ENCODE measurements around the gene FADS1. TPM values are rescaled to one million over a fixed set of nuclear protein-coding genes. Genes with fewer than 3 reads are reported as not detected.
A peak's percentile ranks its signal among the peaks of the same experiment; 100 is the strongest.

FADS1 gene
- total RNA-seq, 4 donors from 2014 or later: 4.9 to 9.9 (median 6.7) TPM

DNA sequence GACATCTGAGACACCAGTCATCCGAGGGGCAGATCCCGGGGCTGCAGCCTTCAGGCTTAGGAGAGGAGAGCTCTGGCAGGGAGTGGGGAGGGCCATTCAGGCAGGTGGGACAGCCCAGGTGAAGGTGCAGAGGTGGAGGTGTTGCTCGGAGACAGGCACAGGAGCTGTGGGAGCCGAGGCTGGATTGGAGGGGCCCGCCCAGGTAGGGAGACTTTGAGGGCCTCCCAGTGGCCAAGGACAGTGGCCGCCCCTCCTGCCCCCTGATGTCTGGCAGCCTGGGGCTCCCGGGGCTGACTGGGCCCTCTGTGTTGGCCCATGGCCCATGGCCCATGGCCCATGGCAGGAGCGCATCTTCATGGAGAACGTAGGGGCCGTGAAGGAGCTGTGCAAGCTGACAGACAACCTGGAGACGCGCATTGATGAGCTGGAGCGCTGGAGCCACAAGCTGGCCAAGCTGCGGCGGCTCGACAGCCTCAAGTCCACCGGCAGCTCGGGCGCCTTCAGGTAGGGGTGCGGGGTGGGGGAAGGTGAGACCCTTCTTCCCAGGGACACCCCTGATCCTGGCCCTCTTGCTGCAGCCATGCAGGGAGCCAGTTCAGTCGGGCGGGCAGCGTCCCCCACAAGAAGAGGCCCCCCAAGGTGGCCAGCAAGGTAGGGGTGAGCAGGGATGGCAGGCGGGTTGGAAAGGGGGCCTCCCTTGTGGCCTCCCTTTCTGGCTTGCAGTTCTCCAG lies 37.7 kb downstream of the FADS1 start:
- no peak for TF ChIP-seq POLR2A (IDR thresholded peaks at IDR 0.05)
- TF ChIP-seq, protein P1, sequence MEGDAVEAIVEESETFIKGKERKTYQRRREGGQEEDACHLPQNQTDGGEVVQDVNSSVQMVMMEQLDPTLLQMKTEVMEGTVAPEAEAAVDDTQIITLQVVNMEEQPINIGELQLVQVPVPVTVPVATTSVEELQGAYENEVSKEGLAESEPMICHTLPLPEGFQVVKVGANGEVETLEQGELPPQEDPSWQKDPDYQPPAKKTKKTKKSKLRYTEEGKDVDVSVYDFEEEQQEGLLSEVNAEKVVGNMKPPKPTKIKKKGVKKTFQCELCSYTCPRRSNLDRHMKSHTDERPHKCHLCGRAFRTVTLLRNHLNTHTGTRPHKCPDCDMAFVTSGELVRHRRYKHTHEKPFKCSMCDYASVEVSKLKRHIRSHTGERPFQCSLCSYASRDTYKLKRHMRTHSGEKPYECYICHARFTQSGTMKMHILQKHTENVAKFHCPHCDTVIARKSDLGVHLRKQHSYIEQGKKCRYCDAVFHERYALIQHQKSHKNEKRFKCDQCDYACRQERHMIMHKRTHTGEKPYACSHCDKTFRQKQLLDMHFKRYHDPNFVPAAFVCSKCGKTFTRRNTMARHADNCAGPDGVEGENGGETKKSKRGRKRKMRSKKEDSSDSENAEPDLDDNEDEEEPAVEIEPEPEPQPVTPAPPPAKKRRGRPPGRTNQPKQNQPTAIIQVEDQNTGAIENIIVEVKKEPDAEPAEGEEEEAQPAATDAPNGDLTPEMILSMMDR (IDR thresholded peaks at IDR 0.05): no peak
- no peak for DNase-seq
- no peaks in the 10 kb centered on the region for H3K9me3 ChIP-seq
- peaks cover 0 to 6% (median 0%) of the 10 kb centered on the region in 4 donors for H3K4me1 ChIP-seq
- no peak overlapping the region for H3K4me3 ChIP-seq
- peaks cover 0 to 48% (median 0%) of the 10 kb centered on the region in 3 donors for H3K36me3 ChIP-seq
- no peaks in the 10 kb centered on the region for H3K27me3 ChIP-seq
- no peak overlapping the region for H3K27ac ChIP-seq

DNA sequence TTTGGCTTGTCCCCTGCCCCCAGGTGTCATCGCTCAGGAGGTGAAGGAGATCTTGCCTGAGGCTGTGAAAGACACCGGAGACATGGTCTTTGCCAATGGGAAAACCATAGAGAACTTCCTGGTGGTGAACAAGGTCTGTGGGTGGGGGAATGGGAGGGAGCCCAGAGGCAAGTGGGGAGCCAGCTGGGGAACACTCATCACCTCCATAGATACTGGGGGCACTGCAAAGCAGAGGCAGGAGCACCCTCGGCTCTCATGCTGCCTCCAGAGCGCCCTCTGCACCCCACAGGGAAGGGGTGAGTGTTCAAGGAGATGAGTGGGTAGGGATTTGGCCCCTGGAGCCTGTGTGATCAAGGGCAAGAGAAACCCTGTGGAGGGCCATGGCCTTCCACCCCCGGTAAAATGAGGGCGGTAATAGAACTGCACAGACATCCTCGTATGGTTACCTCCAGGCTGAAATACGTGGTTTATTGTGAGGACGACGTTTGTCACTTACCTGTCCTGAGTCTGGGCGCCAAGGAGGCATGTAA lies 38.4 kb downstream of the FADS1 start:
- no peak overlapping the region for H3K4me3 ChIP-seq
- DNase-seq: no peak
- no peak for TF ChIP-seq POLR2A (IDR thresholded peaks at IDR 0.05)
- TF ChIP-seq, protein P1 (IDR thresholded peaks at IDR 0.05): no peak
- no peaks in the 10 kb centered on the region for H3K27me3 ChIP-seq
- H3K9me3 ChIP-seq: no peaks in the 10 kb centered on the region
- H3K4me1 ChIP-seq: peaks cover 0 to 6% (median 0%) of the 10 kb centered on the region in 4 donors
- H3K36me3 ChIP-seq: peaks cover 0 to 42% (median 0%) of the 10 kb centered on the region in 3 donors
- no peak overlapping the region for H3K27ac ChIP-seq

DNA sequence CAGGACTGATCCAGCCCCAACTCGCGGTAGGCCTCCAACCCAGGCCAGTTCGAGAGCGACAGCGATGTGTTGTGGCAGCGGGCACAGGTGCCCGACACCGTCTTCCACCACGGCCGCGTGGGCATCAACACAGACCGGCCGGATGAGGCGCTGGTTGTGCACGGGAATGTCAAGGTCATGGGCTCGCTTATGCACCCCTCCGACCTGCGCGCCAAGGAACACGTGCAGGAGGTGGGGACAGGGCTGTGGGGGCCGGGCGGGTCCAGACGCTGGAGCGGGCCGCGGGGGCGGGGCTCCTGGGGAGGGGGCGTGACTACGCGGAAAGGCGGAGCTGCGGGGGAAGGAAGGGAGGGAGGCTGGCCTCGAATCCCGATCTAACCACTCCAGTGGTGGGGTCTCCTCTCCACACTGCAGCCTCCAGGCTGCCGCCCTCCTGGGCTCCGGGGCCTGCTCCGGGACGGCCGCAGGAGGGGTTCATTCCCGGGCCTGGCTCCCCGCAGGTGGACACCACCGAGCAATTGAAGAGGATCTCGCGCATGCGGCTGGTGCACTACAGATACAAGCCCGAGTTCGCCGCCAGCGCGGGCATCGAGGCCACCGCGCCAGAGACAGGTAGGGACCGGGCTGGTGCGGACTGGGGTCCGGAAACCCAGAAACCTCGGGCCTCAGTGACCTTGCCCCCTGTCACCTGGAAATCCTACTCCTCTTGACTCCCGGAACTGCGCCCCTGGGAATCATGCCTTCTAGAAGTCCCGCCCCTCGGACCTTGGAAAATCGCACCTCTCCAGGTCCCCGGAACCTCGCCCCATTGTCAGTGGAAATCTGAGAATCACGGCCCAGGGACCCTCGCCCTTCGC lies 39.3 kb downstream of the FADS1 start:
- Histone ChIP-seq H3K4me3 (peak overlapping the region in 3 of 4 donors; percentile 16 to 38 (median 31)), H3K27ac (no peak overlapping the region), H3K27me3 (no peaks in the 10 kb centered on the region), H3K9me3 (no peaks in the 10 kb centered on the region), H3K4me1 (peaks cover 0 to 6% (median 0%) of the 10 kb centered on the region in 4 donors), H3K36me3 (peaks cover 0 to 40% (median 0%) of the 10 kb centered on the region in 3 donors)
- TF ChIP-seq, protein P1 (IDR thresholded peaks at IDR 0.05): no peak
- peak in 2 of 3 donors; percentile 46 to 67 for DNase-seq

DNA sequence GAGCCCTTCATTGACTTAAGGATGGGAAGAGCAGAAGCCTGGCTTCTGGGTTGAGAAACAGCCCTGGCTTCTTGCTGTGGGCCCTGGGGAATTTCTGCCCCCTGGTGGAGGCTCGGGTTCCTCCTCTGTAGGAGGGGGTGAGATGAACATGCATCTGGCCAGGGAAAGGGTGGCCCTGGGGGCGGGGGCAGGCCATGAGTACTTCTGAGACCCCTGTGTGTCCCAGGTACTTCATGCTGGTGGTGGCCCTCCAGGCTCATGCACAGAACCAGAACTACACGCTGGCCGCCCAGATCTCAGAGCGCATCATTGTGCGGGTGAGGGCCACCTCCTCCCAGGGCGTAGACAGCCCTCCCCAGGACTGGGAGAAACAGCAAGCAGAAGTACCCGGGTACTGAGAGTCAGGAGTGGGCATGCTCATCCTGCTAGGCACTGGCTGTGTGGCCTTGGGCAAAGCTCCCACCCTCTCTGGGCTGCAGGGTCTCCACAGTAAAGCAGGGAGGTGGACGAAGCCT lies 40.2 kb downstream of the FADS1 start:
- TF ChIP-seq POLR2A (IDR thresholded peaks at IDR 0.05): no peak
- TF ChIP-seq, protein P1 (IDR thresholded peaks at IDR 0.05): peak in 4 of 6 experiments; percentile 51 to 76 (median 70)
- H3K27me3 ChIP-seq: no peaks in the 10 kb centered on the region
- no peak overlapping the region for H3K27ac ChIP-seq
- peaks cover 0 to 37% (median 0%) of the 10 kb centered on the region in 3 donors for H3K36me3 ChIP-seq
- H3K9me3 ChIP-seq: no peaks in the 10 kb centered on the region
- H3K4me1 ChIP-seq: peaks cover 0 to 6% (median 0%) of the 10 kb centered on the region in 4 donors
- no peak overlapping the region for H3K4me3 ChIP-seq
- peak; percentile 28 to 81 (median 73) for DNase-seq

All from Peyer's patch (tissue), 4 donors.